MM.1S (cell line): Measurements from ENCODE around the gene CACNA1D.

Source experiments
- EZH2 ChIP-seq: fragments of 300-600 bp; sonication (generic); optimal IDR thresholded peaks from 2 replicates; pipeline ENCODE3; 2017; ENCODE audit warnings: low read depth, mild to moderate bottlenecking, antibody characterized with exemption, low read length, mixed read lengths
- TF ChIP-seq, protein P1 (sequence below): fragments of 300-600 bp; sonication (generic); IDR thresholded peaks from 2 replicates; pipeline ENCODE4 v1.5.1; 2016; ENCODE audit warnings: antibody characterized with exemption, low read length, mixed read lengths

DNA sequence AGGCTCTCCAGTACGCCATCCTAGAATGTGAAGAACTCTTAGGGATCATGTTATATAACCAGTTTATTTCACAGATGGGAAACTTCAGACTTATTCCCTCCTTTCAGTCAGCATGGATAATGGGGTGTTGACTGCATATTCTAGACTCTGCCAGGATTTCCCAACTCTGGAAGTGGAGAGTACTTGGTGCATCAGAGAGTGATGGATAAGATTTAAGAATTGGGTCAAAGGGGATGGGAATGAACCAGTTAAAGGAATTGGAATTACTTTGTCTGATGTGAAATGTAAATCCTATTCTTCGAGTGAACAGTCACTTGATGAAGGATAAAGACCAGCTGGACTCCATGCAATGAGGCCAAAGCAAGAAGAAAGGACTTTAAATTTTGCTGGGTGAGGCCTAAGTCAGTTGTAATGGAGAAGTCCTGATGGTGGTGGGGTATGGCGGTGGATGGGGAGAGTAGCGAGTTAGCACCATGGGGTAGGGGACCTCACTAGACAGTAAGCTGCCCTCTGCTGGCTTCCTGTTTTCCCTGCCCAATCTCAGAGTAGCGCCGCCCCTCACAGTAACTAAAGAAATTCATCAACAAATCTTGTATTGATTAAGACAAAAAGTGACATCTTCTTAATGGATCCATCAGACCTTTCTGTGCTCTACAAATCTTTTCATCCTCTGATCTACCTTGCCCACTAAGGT, 7.3 kb upstream of the CACNA1D start:
- TF ChIP-seq EZH2 = no peak
- TF ChIP-seq, protein P1, sequence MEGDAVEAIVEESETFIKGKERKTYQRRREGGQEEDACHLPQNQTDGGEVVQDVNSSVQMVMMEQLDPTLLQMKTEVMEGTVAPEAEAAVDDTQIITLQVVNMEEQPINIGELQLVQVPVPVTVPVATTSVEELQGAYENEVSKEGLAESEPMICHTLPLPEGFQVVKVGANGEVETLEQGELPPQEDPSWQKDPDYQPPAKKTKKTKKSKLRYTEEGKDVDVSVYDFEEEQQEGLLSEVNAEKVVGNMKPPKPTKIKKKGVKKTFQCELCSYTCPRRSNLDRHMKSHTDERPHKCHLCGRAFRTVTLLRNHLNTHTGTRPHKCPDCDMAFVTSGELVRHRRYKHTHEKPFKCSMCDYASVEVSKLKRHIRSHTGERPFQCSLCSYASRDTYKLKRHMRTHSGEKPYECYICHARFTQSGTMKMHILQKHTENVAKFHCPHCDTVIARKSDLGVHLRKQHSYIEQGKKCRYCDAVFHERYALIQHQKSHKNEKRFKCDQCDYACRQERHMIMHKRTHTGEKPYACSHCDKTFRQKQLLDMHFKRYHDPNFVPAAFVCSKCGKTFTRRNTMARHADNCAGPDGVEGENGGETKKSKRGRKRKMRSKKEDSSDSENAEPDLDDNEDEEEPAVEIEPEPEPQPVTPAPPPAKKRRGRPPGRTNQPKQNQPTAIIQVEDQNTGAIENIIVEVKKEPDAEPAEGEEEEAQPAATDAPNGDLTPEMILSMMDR = no peak
